NCI-H526 treated with DMSO at 0.1 percent for 48 hours (cell line): Measurements from ENCODE around the gene KRTAP10-3.
"Not testable (repeated sequence)": the region's sequence is repeated elsewhere in the genome, so short reads cannot be mapped to it uniquely, and the experiment has no call there.

Experiments
- DNase-seq: peaks from one replicate; lab custom pipeline; 2025; lab: John Stamatoyannopoulos, UW

KRTAP10-3 gene

GRCh38 chr21:44571296-44571695 lies 12.7 kb upstream of the KRTAP10-3 start:
- DNase-seq = no peak

GRCh38 chr21:44569861-44570517 lies 11.4 kb upstream of the KRTAP10-3 start:
- DNase-seq = no peak

- DNase-seq = no peak
Observed at GRCh38 chr21:44568667-44569556, 10.3 kb upstream of the KRTAP10-3 start.

- no peak for DNase-seq
Observed at GRCh38 chr21:44568261-44568660, 9.7 kb upstream of the KRTAP10-3 start.

- no peak for DNase-seq
Observed at GRCh38 chr21:44567481-44568171, 9.0 kb upstream of the KRTAP10-3 start.

GRCh38 chr21:44566403-44566802 lies 7.8 kb upstream of the KRTAP10-3 start:
- DNase-seq = no peak

GRCh38 chr21:44564886-44565598 lies 6.4 kb upstream of the KRTAP10-3 start:
- no peak for DNase-seq

GRCh38 chr21:44564099-44564498 lies 5.5 kb upstream of the KRTAP10-3 start:
- no peak for DNase-seq

- DNase-seq = not testable (repeated sequence)
Observed at GRCh38 chr21:44558329-44558675, 293 bp downstream of the KRTAP10-3 start.

- no peak for DNase-seq
Observed at GRCh38 chr21:44557491-44558328, 885 bp downstream of the KRTAP10-3 start.

- no peak for DNase-seq
Observed at GRCh38 chr21:44556879-44557278, 1.7 kb downstream of the KRTAP10-3 start.

- DNase-seq = no peak
Observed at GRCh38 chr21:44555200-44555875, 3.3 kb downstream of the KRTAP10-3 start.

- no peak for DNase-seq
Observed at GRCh38 chr21:44552681-44553080, 5.9 kb downstream of the KRTAP10-3 start.

- no peak for DNase-seq
Observed at GRCh38 chr21:44552136-44552535, 6.5 kb downstream of the KRTAP10-3 start.

GRCh38 chr21:44551340-44551961 lies 7.1 kb downstream of the KRTAP10-3 start, which contains the start of gene KRTAP10-2:
TSS of gene KRTAP10-2 (minus strand) at chr21:44551505. CDS start at chr21:44551458, 47 bp downstream.
- DNase-seq = no peak

GRCh38 chr21:44550807-44551206 lies 7.8 kb downstream of the KRTAP10-3 start:
- no peak for DNase-seq

GRCh38 chr21:44550285-44550684 lies 8.3 kb downstream of the KRTAP10-3 start:
- DNase-seq = not testable (repeated sequence)

- DNase-seq = no peak
Observed at GRCh38 chr21:44549525-44550211, 8.9 kb downstream of the KRTAP10-3 start.

- no peak for DNase-seq
Observed at GRCh38 chr21:44548922-44549321, 9.7 kb downstream of the KRTAP10-3 start.
